ENCODE results near the gene XPNPEP3. TPM values are rescaled to one million over a fixed set of nuclear protein-coding genes. Genes with fewer than 3 reads are reported as not detected.

Gene XPNPEP3
- total and polyA plus RNA-seq, 2 donors (not counting 3 experiments of a cell fraction or from before 2014, with no cell fraction given), result 12.3 to 21.2 TPM

- Histone ChIP-seq H3K4me2 (ENCODE audit: insufficient read depth, low read length) (no peak overlapping the region), H2AFZ (ENCODE audit: low read depth, low read length) (no peak overlapping the region), H3K27ac (ENCODE audit: insufficient read depth, low read depth, low read length) (no peak overlapping the region), H3K27me3 (ENCODE audit: control insufficient read depth in 2 of 2, insufficient read depth in 2 of 2, low read length in 2 of 2) (no peaks in the 10 kb centered on the region), H3K9me3 (replicated peaks; ENCODE audit: control insufficient read depth, insufficient read depth, low read length) (no peaks in the 10 kb centered on the region), H4K20me1 (replicated peaks; ENCODE audit: control insufficient read depth, extremely low read depth, insufficient read depth, low read length) (no peaks in the 10 kb centered on the region), H3K4me3 (replicated peaks in 1 of 3; ENCODE audit: insufficient read depth in 1 of 3, low read depth in 1 of 3, low read length in 3 of 3) (no peak overlapping the region), H3K9ac (replicated peaks; ENCODE audit: extremely low read depth, insufficient read depth, low read length) (no peak overlapping the region), H3K4me1 (ENCODE audit: control insufficient read depth, extremely low read depth, insufficient read depth, low read length) (peaks cover 19% of the 10 kb centered on the region), H3K9me1 (replicated peaks; ENCODE audit: control insufficient read depth, extremely low read depth, insufficient read depth, low read length) (no peaks in the 10 kb centered on the region), H3K79me2 (ENCODE audit: control insufficient read depth, insufficient read depth, low read length) (peaks cover 69% of the 10 kb centered on the region), H3K36me3 (ENCODE audit: control insufficient read depth in 2 of 2, extremely low read depth in 1 of 2, insufficient read depth in 2 of 2, low read length in 2 of 2) (peaks cover 3 to 12% of the 10 kb centered on the region in 2 experiments)
- ChIA-PET POLR2A (no interaction called here), CTCF (no interaction called here)
- TF ChIP-seq POLR2AphosphoS5 (IDR thresholded peaks at IDR 0.05; ENCODE audit: insufficient read depth, low read depth, low read length) (no peak), JUN (IDR thresholded peaks at IDR 0.05; ENCODE audit: borderline replicate concordance, insufficient read depth, insufficient read length, low read depth) (no peak), POLR2A (IDR thresholded peaks at IDR 0.05; ENCODE audit: low read depth, low read length) (no peak), MYC (IDR thresholded peaks at IDR 0.05; ENCODE audit: low read depth, low read length) (no peak), MAX (IDR thresholded peaks at IDR 0.05; ENCODE audit: insufficient read depth, insufficient read length) (no peak), CTCF (IDR thresholded peaks at IDR 0.05; ENCODE audit: extremely low read depth in 1 of 2, insufficient read depth in 1 of 2, low read depth in 1 of 2, low read length in 2 of 2) (no peak), EZH2 (IDR thresholded peaks at IDR 0.05; ENCODE audit: borderline replicate concordance, low read depth, low read length, severe bottlenecking) (no peak), FOS (IDR thresholded peaks at IDR 0.05; ENCODE audit: borderline replicate concordance, insufficient read depth, low read length) (no peak), GATA2 (IDR thresholded peaks at IDR 0.05; ENCODE audit: insufficient read depth, insufficient read length, low read depth, low read length) (no peak)
- intact Hi-C loops (cut with micrococcal nuclease), result no loop called here
- dilution Hi-C loops (cut with MboI; ENCODE audit: extremely low pct_ligation_motif_present, low sequenced_read_pairs), result no loop called here
- no peak for FAIRE-seq
- DNase-seq (ENCODE audit: low read depth, low spot score), result no peak
- no TSS peak for BruUV-seq (replicated peaks)
These were observed 98.6 kb downstream of the XPNPEP3 start for GRCh38 chr22:40955571-40955970.
